GM23248 (cell line): ENCODE results near the gene TDRD7. TPM values are rescaled to one million over a fixed set of nuclear protein-coding genes. Genes with fewer than 3 reads are reported as not detected.

Source experiments
- DNase-seq: peaks from one replicate; pipeline ENCODE4 v3.0.0-alpha.2; 2015
- H2AFZ ChIP-seq: fragments of 200-600 bp; sonication (generic); 2 replicates; pipeline ENCODE4 v1.6.1; 2016; ENCODE audit warnings: antibody characterized with exemption
- H3F3A ChIP-seq: fragments of 200-600 bp; sonication (generic); 2 replicates; pipeline ENCODE4 v1.6.1; 2016; ENCODE audit warnings: mild to moderate bottlenecking, antibody characterized with exemption, mixed run types; ENCODE audit not compliant: insufficient read depth
- H3K27ac ChIP-seq: fragments of 200-600 bp; sonication (generic); 2 replicates; pipeline ENCODE4 v1.5.1; 2016; ENCODE audit warnings: mild to moderate bottlenecking
- H3K27me3 ChIP-seq: fragments of 200-600 bp; sonication (generic); replicated peaks from 2 replicates; pipeline ENCODE4 v1.6.1; 2016; ENCODE audit warnings: mild to moderate bottlenecking; ENCODE audit not compliant: insufficient read depth
- H3K36me3 ChIP-seq: fragments of 200-600 bp; sonication (generic); 2 replicates; pipeline ENCODE4 v1.6.1; 2016; ENCODE audit warnings: low read depth, mild to moderate bottlenecking
- H3K4me1 ChIP-seq: fragments of 200-600 bp; sonication (generic); 2 replicates; pipeline ENCODE4 v1.6.1; 2016; ENCODE audit warnings: mild to moderate bottlenecking; ENCODE audit not compliant: insufficient read depth
- H3K4me2 ChIP-seq: fragments of 200-600 bp; sonication (generic); one replicate; pipeline ENCODE4 v1.6.1; 2016; ENCODE audit warnings: mild to moderate bottlenecking; ENCODE audit not compliant: unreplicated experiment
- H3K4me3 ChIP-seq: fragments of 200-600 bp; sonication (generic); 2 replicates; pipeline ENCODE4 v1.5.1; 2016; ENCODE audit warnings: mild to moderate bottlenecking
- H3K79me2 ChIP-seq: fragments of 200-600 bp; sonication (generic); 2 replicates; pipeline ENCODE4 v1.6.1; 2016; ENCODE audit warnings: mild to moderate bottlenecking; ENCODE audit not compliant: insufficient read depth
- H3K9ac ChIP-seq: fragments of 200-600 bp; sonication (generic); 2 replicates; pipeline ENCODE4 v1.6.1; 2016; ENCODE audit warnings: mild to moderate bottlenecking
- H3K9me2 ChIP-seq: fragments of 200-600 bp; sonication (generic); 2 replicates; pipeline ENCODE4 v1.6.1; 2016; ENCODE audit warnings: mixed run types, mild to moderate bottlenecking, moderate library complexity; ENCODE audit not compliant: insufficient read depth
- H3K9me3 ChIP-seq: fragments of 200-600 bp; sonication (generic); one replicate; pipeline ENCODE4 v1.6.1; 2017; ENCODE audit warnings: low read depth
- H4K20me1 ChIP-seq: fragments of 200-600 bp; sonication (generic); 2 replicates; pipeline ENCODE4 v1.6.0; 2016; ENCODE audit not compliant: insufficient read depth
- EZH2 ChIP-seq: fragments of 200-600 bp; sonication (generic); IDR thresholded peaks from 2 replicates; pipeline ENCODE4 v1.6.1; 2018; ENCODE audit warnings: antibody characterized with exemption, mild to moderate bottlenecking; ENCODE audit not compliant: insufficient read depth, poor library complexity, severe bottlenecking
- EZH2phosphoT487 ChIP-seq: fragments of 200-600 bp; sonication (generic); IDR thresholded peaks from 2 replicates; pipeline ENCODE4 v1.6.1; 2018; ENCODE audit warnings: antibody characterized with exemption, moderate library complexity, mild to moderate bottlenecking, low read depth; ENCODE audit not compliant: insufficient read depth
- WGBS, 2 experiments: methylation state at CpG; one replicate each; pipeline ENCODE4 v1.1.6; 2015 to 2017; ENCODE audit warnings: low lambda C conversion rate in 2 of 2, low coverage in 1 of 2; ENCODE audit errors: missing lambda C conversion rate in 2 of 2; 5-methylcytosine and 5-hydroxymethylcytosine counted together
- in situ Hi-C: fragments of 300-500 bp; cut with MboI; formaldehyde crosslinking; loops from 2 replicates; pipeline ENCODE4 v1.15.0; 2020
- polyA plus RNA-seq: library from polyadenylated mRNA; unstranded; fragments of >200 nt; fragmentation: Nextera tagmentation; extraction: Ambion mirVana; gene quantifications from 2 replicates; pipeline ENCODE4 v1.2.1, GENCODE V29; 2016
- total RNA-seq: library from RNA; depleted of rRNA; stranded (reverse); fragments of >200 nt; shearing (Covaris generic); gene quantifications from 2 replicates; pipeline ENCODE4 v1.2.3, GENCODE V29; 2014

TDRD7 gene
- total and polyA plus RNA-seq, 2 experiments from 2014 or later = 4.9 to 6.6 TPM

DNA sequence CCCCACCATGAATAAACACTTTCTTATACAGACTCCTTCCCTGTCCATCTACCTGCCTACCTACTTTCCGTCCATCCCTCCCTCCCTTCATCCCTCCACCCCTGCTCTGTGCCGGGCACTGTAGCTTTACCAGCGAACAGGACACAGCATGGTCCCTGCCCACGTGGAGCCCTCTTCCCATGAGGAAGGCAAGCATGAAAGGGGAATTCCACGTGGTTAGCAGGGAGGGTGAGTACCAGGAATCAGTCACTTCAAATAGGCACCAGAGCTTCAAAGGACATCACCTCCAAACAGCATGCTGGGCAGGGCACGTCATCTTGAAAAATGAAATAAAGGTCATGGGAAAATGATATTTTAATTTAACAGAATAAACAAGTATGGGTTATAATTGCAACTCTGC is 35.0 kb upstream of the TDRD7 start:
- no peaks in the 10 kb centered on the region for H3K79me2 ChIP-seq
- 54 to 58% methylated on average over 6 of the region's 6 CpGs for WGBS, 2 experiments

DNA sequence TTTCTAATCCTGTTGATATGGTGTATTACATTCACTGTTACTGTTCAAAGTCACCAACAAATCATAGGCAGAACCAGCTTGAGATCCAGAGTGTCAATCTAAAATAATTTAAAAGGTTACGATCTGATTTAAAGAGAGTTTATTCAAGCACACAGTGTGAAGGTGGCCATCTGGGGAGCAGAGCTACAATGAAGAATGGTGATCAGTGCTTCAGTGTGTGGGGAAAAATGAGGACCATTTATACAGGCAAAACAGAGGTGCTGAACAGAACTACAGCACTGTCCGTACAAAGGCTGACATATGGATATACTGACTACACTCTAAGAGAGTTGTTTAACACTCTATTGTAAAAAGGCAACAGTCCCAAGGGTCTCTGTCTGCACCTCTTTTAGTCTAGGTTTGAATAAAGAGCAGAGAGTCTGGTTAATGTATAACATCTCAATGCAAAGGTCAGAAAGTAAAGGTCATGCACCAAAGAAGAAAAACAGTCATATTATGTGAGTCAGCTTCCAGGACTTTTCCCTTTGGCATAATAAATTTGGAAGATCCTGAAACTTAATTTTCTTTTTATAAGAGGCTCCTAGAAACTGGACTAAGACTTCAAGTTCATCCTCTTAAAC is 29.7 kb upstream of the TDRD7 start:
- Histone ChIP-seq H3K4me1 (no peaks in the 10 kb centered on the region), H3F3A (no peaks in the 10 kb centered on the region), H3K4me3 (no peak overlapping the region), H3K27ac (no peak overlapping the region), H3K9ac (no peak overlapping the region), H4K20me1 (no peaks in the 10 kb centered on the region), H3K4me2 (no peak overlapping the region), H3K9me3 (no peaks in the 10 kb centered on the region), H3K27me3 (no peaks in the 10 kb centered on the region), H3K79me2 (no peaks in the 10 kb centered on the region), H3K9me2 (no peaks in the 10 kb centered on the region), H2AFZ (no peak overlapping the region), H3K36me3 (no peaks in the 10 kb centered on the region)
- in situ Hi-C loops = no loop called here
- 30 to 39% methylated on average over 2 of the region's 2 CpGs for WGBS, 2 experiments
- TF ChIP-seq EZH2 = no peak
- TF ChIP-seq EZH2phosphoT487 = no peak
- DNase-seq = no peak

More for the DNA sequence above, 35.0 kb upstream of the TDRD7 start:
- no peak overlapping the region for H2AFZ ChIP-seq
- no peaks in the 10 kb centered on the region for H3K9me2 ChIP-seq
- no peak overlapping the region for H3K9ac ChIP-seq
- no peaks in the 10 kb centered on the region for H4K20me1 ChIP-seq
- no peaks in the 10 kb centered on the region for H3K9me3 ChIP-seq
- no peak for DNase-seq
- no peaks in the 10 kb centered on the region for H3F3A ChIP-seq
- in situ Hi-C loops = loop anchor here (10.0 kb wide), 1 partner anchor 58 kb away; no protein-coding TSS in a partner anchor
- no peaks in the 10 kb centered on the region for H3K27me3 ChIP-seq
- no peaks in the 10 kb centered on the region for H3K4me1 ChIP-seq
- H3K4me3 ChIP-seq = no peak overlapping the region
- no peaks in the 10 kb centered on the region for H3K36me3 ChIP-seq
- no peak for TF ChIP-seq EZH2phosphoT487
- TF ChIP-seq EZH2 = no peak
- H3K4me2 ChIP-seq = no peak overlapping the region
- no peak overlapping the region for H3K27ac ChIP-seq

DNA sequence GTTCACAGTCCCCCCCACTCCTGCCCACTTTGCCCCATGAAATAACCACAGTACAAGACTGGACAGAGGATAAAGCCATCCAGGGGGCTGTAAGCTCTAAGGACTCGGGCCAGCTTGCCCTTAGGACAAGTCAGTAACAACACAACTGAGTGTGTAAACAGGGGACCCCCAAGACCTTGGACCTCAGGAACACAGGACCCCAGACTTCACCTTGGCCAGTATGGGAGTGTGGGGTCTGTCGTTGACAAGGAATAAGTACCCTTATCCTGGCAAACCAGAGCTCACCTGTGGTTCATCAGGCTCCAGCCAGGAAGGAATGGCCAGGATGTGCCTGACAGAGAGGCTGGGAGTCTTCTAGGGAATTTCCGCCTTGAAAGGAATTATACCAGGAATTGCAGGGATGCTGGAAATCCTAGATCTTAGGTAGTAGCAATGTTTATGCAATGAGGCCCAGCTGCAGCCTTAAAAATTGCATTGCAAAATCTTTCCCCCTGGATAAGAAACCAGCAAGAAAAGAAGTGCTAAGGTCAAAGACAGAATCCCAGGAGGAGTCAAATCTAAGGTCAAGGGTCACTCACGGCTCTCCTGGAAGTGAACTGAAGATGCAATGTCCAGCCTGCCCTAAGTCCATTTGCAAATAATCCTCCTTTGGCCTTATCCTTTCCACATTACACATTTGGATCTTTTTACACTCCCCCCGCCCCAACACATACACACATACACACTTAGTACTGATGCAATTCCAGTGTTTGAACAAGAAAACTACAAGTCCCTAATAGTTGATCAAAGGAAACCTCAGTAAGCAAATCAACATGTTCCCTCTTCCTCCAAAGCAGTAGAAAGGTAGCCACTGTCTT is 27.3 kb upstream of the TDRD7 start:
- no peak overlapping the region for H3K27ac ChIP-seq
- no peaks in the 10 kb centered on the region for H3K9me2 ChIP-seq
- H3K9ac ChIP-seq = no peak overlapping the region
- H3K36me3 ChIP-seq = no peaks in the 10 kb centered on the region
- H3K4me1 ChIP-seq = no peaks in the 10 kb centered on the region
- H3K79me2 ChIP-seq = no peaks in the 10 kb centered on the region
- no peaks in the 10 kb centered on the region for H3F3A ChIP-seq
- no peaks in the 10 kb centered on the region for H4K20me1 ChIP-seq
- H3K27me3 ChIP-seq = no peaks in the 10 kb centered on the region; the same call in none of the 2 replicates
- WGBS, 2 experiments = 29 to 35% methylated on average over 5 of the region's 5 CpGs
- H3K4me3 ChIP-seq = no peak overlapping the region
- H3K9me3 ChIP-seq = no peaks in the 10 kb centered on the region
- no peak overlapping the region for H2AFZ ChIP-seq
- TF ChIP-seq EZH2 = no peak
- in situ Hi-C loops = no loop called here
- no peak overlapping the region for H3K4me2 ChIP-seq
- no peak for DNase-seq

DNA sequence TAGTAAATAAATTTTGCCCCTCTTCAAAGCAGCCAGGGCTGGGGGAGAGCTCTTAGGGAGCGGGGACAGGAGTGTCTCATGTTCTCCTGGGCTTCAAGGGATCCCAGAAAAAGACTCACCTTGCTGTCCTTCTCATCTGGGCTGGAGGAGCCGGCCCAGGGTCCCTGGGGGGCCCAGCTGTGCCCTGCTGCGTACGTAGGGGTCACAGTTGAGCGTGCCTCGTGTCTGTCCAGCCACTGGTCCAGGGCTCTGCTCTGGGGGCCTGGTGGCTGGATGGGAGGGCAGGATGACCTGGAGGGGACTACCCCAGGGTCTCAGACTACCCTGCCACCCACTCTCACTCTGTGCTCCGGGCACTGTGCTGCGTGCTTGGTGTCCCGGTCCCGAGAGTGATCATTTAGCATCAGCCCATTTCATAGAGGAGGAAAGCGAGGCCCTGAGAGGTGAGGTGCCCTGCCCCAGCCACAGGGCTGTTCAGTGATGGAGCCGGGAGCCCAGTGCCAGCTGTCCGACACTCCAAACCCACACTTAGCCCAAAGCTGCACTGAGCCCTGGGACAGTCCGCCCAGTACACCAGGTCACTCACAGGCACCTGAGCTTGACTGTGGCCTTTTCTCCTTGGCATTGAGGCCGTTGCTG is 26.2 kb upstream of the TDRD7 start:
- H3K4me2 ChIP-seq = no peak overlapping the region
- H3F3A ChIP-seq = no peaks in the 10 kb centered on the region
- no peaks in the 10 kb centered on the region for H3K9me3 ChIP-seq
- no peaks in the 10 kb centered on the region for H3K79me2 ChIP-seq
- no peak overlapping the region for H3K4me3 ChIP-seq
- H3K27me3 ChIP-seq = no peaks in the 10 kb centered on the region; the same call in none of the 2 replicates
- no peaks in the 10 kb centered on the region for H3K9me2 ChIP-seq
- WGBS, 2 experiments = 49 to 69% methylated on average over 14 to 15 of the region's 15 CpGs
- H3K4me1 ChIP-seq = no peaks in the 10 kb centered on the region
- no peak overlapping the region for H3K27ac ChIP-seq
- H4K20me1 ChIP-seq = no peaks in the 10 kb centered on the region
- TF ChIP-seq EZH2 (no peak), EZH2phosphoT487 (no peak)
- no peak overlapping the region for H3K9ac ChIP-seq
- DNase-seq = no peak
- no peaks in the 10 kb centered on the region for H3K36me3 ChIP-seq
- no peak overlapping the region for H2AFZ ChIP-seq
- in situ Hi-C loops = no loop called here
